Right cardiac atrium (tissue), 5 donors: ENCODE data around the gene GDF15. TPM values are rescaled to one million over a fixed set of nuclear protein-coding genes. Genes with fewer than 3 reads are reported as not detected.

Experiments
- ATAC-seq, 2 donors: fragments of 200-7000 bp; cut with Tn5 transposase; one replicate each; pipeline versions ENCODE4 v1.8.0 to v1.9.1; 2020; ENCODE audit warnings: moderate library complexity in 2 of 2, mild to moderate bottlenecking in 1 of 2
- DNase-seq, 3 donors: peaks; one replicate each; pipeline ENCODE4 v3.0.0-alpha.2; 2020
- H3K27ac ChIP-seq: one replicate; pipeline ENCODE4 v1.5.1; 2013; ENCODE audit warnings: mild to moderate bottlenecking, low read length, control low read depth, moderate library complexity
- H3K27me3 ChIP-seq: one replicate; pipeline ENCODE4 v1.6.1; 2013; ENCODE audit not compliant: control insufficient read depth, insufficient read depth
- H3K4me1 ChIP-seq: one replicate; pipeline ENCODE4 v1.6.1; 2013; ENCODE audit warnings: low read length; ENCODE audit not compliant: control insufficient read depth, insufficient read depth
- H3K4me3 ChIP-seq: one replicate; pipeline ENCODE4 v1.5.1; 2013; ENCODE audit warnings: low read length, control low read depth
- H3K9me3 ChIP-seq: one replicate; pipeline ENCODE4 v1.6.1; 2013; ENCODE audit warnings: low read length; ENCODE audit not compliant: control insufficient read depth
- WGBS: extraction: QIAGEN DNeasy Blood & Tissue Kit; methylation state at CpG from one replicate; pipeline ENCODE4 v1.1.7; 2013; 5-methylcytosine and 5-hydroxymethylcytosine counted together
- intact Hi-C, 4 donors: fragments of 100-400 bp; cut with DNase I; formaldehyde crosslinking; loops; one replicate each; pipeline versions ENCODE4 v1.11.0 to v1.14.0; 2022 to 2023
- polyA plus RNA-seq: library from polyadenylated mRNA; stranded (reverse); fragments of 200-250 nt; gene quantifications from one replicate; pipeline ENCODE4 v1.2.3, GENCODE V29; 2013
- total RNA-seq, 4 donors: library from RNA; stranded (reverse); fragmentation: NEBNext Ultra II Directional; extraction: Animal tissue kit (Norgen Biotek cat#: 25700); gene quantifications; one replicate each; pipeline ENCODE4 v1.2.1, GENCODE V29; 2021
- donor health status: healthy with polysubstance abuse.
- donor health status: DM: no; HTN: yes; CAD: no.
- donor health status: DM: no; HTN: no; CAD: no.
- donor health status: DM: no; HTN: yes; CAD: no; lungs with severe emphysema.
- donor health status: DM: yes; HTN: yes; CAD: no.

The GDF15 gene
- total and polyA plus RNA-seq, 5 donors, result 0.25 to 0.60 (median 0.52) TPM; not detected in 1

- Histone ChIP-seq H3K9me3 (no peaks in the 10 kb centered on the region), H3K27ac (no peak overlapping the region), H3K27me3 (no peaks in the 10 kb centered on the region), H3K4me1 (peaks cover 6% of the 10 kb centered on the region), H3K4me3 (peak overlapping the region; percentile 27)
- DNase-seq (peak; percentile 64 to 84 (median 71)), ATAC-seq (no peak)
- 12% methylated on average over 60 of the region's 60 CpGs for WGBS
- intact Hi-C loops, result no loop called here
These were observed 47.9 kb downstream of the GDF15 start for GRCh38 chr19:18433735-18434398.

- H3K27ac ChIP-seq, result no peak overlapping the region
- intact Hi-C loops, result no loop called here
- H3K4me1 ChIP-seq, result peaks cover 6% of the 10 kb centered on the region
- no peaks in the 10 kb centered on the region for H3K9me3 ChIP-seq
- peak in 1 of 3 donors; percentile 63 for DNase-seq
- no peak for ATAC-seq
- WGBS, result 87% methylated on average over 21 of the region's 21 CpGs
- H3K4me3 ChIP-seq, result no peak overlapping the region
- H3K27me3 ChIP-seq, result no peaks in the 10 kb centered on the region
These were observed 48.6 kb downstream of the GDF15 start for GRCh38 chr19:18434411-18435175.

GRCh38 chr19:18435178-18435841, 49.4 kb downstream of the GDF15 start:
- Histone ChIP-seq H3K4me3 (no peak overlapping the region), H3K9me3 (no peaks in the 10 kb centered on the region), H3K27me3 (no peaks in the 10 kb centered on the region), H3K27ac (no peak overlapping the region), H3K4me1 (peaks cover 6% of the 10 kb centered on the region)
- 95% methylated on average over 49 of the region's 49 CpGs for WGBS
- DNase-seq, result peak in 2 of 3 donors; percentile 63 to 78
- no peak for ATAC-seq
- intact Hi-C loops, result no loop called here

GRCh38 chr19:18435842-18436670, 50.1 kb downstream of the GDF15 start:
- DNase-seq, result peak in 1 of 3 donors; percentile 71
- Histone ChIP-seq H3K4me3 (no peak overlapping the region), H3K27ac (no peak overlapping the region), H3K4me1 (peaks cover 6% of the 10 kb centered on the region), H3K27me3 (no peaks in the 10 kb centered on the region), H3K9me3 (no peaks in the 10 kb centered on the region)
- intact Hi-C loops, result no loop called here
- ATAC-seq, result no peak
- WGBS, result 83% methylated on average over 46 of the region's 46 CpGs

- peak; percentile 47 to 56 for ATAC-seq
- Histone ChIP-seq H3K4me1 (peaks cover 6% of the 10 kb centered on the region), H3K4me3 (peak overlapping the region; percentile 58), H3K27ac (no peak overlapping the region), H3K27me3 (no peaks in the 10 kb centered on the region), H3K9me3 (no peaks in the 10 kb centered on the region)
- intact Hi-C loops, result no loop called here
- DNase-seq, result peak; percentile 87 to 95 (median 93)
- WGBS, result 24% methylated on average over 67 of the region's 67 CpGs
These were observed 50.9 kb downstream of the GDF15 start for GRCh38 chr19:18436671-18437490.

- Histone ChIP-seq H3K27me3 (no peaks in the 10 kb centered on the region), H3K27ac (peak within 1 kb of the TSS; percentile 19), H3K4me3 (peak within 1 kb of the TSS; percentile 58), H3K4me1 (peaks cover 6% of the 10 kb centered on the region), H3K9me3 (no peaks in the 10 kb centered on the region)
- DNase-seq (peak in 2 of 3 donors; percentile 87 to 89), ATAC-seq (peak; percentile 47 to 53)
- under 1% methylated on average over 99 of the region's 99 CpGs for WGBS
- intact Hi-C loops, result no loop called here
These were observed 51.8 kb downstream of the GDF15 start, which contains the start of gene ISYNA1 for GRCh38 chr19:18437491-18438330. Gene ISYNA1, minus strand, starts transcription at chr19:18438133. Its CDS starts 154 bp downstream, at chr19:18437979.

- intact Hi-C loops, result no loop called here
- H3K27ac ChIP-seq, result peak overlapping the region; percentile 19
- 12% methylated on average over 24 of the region's 24 CpGs for WGBS
- H3K4me1 ChIP-seq, result peaks cover 6% of the 10 kb centered on the region
- H3K4me3 ChIP-seq, result peak overlapping the region; percentile 58
- DNase-seq, result peak; percentile 79 to 93 (median 89)
- no peaks in the 10 kb centered on the region for H3K9me3 ChIP-seq
- H3K27me3 ChIP-seq, result no peaks in the 10 kb centered on the region
- peak; percentile 29 to 56 for ATAC-seq
These were observed 52.5 kb downstream of the GDF15 start for GRCh38 chr19:18438331-18439024.
